Tibial nerve (tissue), 3 donors: ENCODE results near the gene SCUBE3.

Experiments
- POLR2A ChIP-seq, 2 donors: fragments of 450-650 bp; IDR thresholded peaks; one replicate each; pipeline ENCODE4 v1.6.1; 2017; ENCODE audit warnings: antibody characterized with exemption in 2 of 2, mild to moderate bottlenecking in 2 of 2, moderate library complexity in 2 of 2
- TF ChIP-seq, protein P1 (sequence below), 5 experiments: fragments of 200-600 bp in 3 of 5; fragments of 450-650 bp in 2 of 5; sonication (generic) in 3 of 5; IDR thresholded peaks; one replicate each; pipeline ENCODE4 v1.5.1; 2016 to 2019; ENCODE audit warnings: antibody characterized with exemption in 5 of 5, mild to moderate bottlenecking in 3 of 5, moderate library complexity in 2 of 5

- no peak for TF ChIP-seq POLR2A (IDR thresholded peaks at IDR 0.05)
- TF ChIP-seq, protein P1, sequence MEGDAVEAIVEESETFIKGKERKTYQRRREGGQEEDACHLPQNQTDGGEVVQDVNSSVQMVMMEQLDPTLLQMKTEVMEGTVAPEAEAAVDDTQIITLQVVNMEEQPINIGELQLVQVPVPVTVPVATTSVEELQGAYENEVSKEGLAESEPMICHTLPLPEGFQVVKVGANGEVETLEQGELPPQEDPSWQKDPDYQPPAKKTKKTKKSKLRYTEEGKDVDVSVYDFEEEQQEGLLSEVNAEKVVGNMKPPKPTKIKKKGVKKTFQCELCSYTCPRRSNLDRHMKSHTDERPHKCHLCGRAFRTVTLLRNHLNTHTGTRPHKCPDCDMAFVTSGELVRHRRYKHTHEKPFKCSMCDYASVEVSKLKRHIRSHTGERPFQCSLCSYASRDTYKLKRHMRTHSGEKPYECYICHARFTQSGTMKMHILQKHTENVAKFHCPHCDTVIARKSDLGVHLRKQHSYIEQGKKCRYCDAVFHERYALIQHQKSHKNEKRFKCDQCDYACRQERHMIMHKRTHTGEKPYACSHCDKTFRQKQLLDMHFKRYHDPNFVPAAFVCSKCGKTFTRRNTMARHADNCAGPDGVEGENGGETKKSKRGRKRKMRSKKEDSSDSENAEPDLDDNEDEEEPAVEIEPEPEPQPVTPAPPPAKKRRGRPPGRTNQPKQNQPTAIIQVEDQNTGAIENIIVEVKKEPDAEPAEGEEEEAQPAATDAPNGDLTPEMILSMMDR (IDR thresholded peaks at IDR 0.05): no peak
Measured at GRCh38 chr6:35194390-35194789, 19.4 kb upstream of the SCUBE3 start.
